CD4-positive, alpha-beta T cell treated with Interleukin-17A for 1 hour (primary cell): Measurements from ENCODE around the gene BHMT.
"Not testable (repeated sequence)": the region's sequence is repeated elsewhere in the genome, so short reads cannot be mapped to it uniquely, and the experiment has no call there.

Experiments
- DNase-seq: peaks from one replicate; pipeline ENCODE4 v3.0.0-alpha.2; 2020

Gene BHMT

GRCh38 chr5:79173626-79174025 is 62.0 kb downstream of the BHMT start:
- no peak for DNase-seq

- not testable (repeated sequence) for DNase-seq
Observed at GRCh38 chr5:79180449-79180848, 68.8 kb downstream of the BHMT start.

GRCh38 chr5:79181419-79182022 is 69.9 kb downstream of the BHMT start:
- no peak for DNase-seq
